ENCODE results near the gene CTSC. TPM values are rescaled to one million over a fixed set of nuclear protein-coding genes. Genes with fewer than 3 reads are reported as not detected.

CTSC gene
- total RNA-seq, 1 experiment from 2014 or later, result 269 TPM

GRCh38 chr11:88275636-88276035 is 61.9 kb downstream of the CTSC start:
- ATAC-seq, result no peak
- no peak for TF ChIP-seq ZNF281 (CRISPR knock-in tag; IDR thresholded peaks at IDR 0.05)
- TF ChIP-seq STAT6 (CRISPR knock-in tag; conservative IDR thresholded peaks at IDR 0.05; ENCODE audit: low read depth), result no peak
- no peak for TF ChIP-seq JAZF1 (CRISPR knock-in tag; IDR thresholded peaks at IDR 0.05)
- no peak for TF ChIP-seq CREM (CRISPR knock-in tag; IDR thresholded peaks at IDR 0.05)
- no peak for TF ChIP-seq MAX (CRISPR knock-in tag; IDR thresholded peaks at IDR 0.05)
- TF ChIP-seq TCF7 (CRISPR knock-in tag; IDR thresholded peaks at IDR 0.05; ENCODE audit: low read depth), result no peak
- no peaks in the 10 kb centered on the region for H3K4me1 Mint-ChIP-seq
- no peak overlapping the region for H3K4me3 Mint-ChIP-seq
- ChIA-PET CTCF (no interaction called here), POLR2A (no interaction called here)
- H3K27me3 Mint-ChIP-seq (ENCODE audit: low read depth), result no peaks in the 10 kb centered on the region
- peaks cover 4% of the 10 kb centered on the region for H3K9me3 Mint-ChIP-seq
- H3K36me3 Mint-ChIP-seq, result peaks cover 3% of the 10 kb centered on the region; the same call in 1 of the 2 replicates
- DNase-seq (ENCODE audit: low spot score), result no peak
- no peak overlapping the region for H3K27ac Mint-ChIP-seq

- POLR2A ChIA-PET, result no interaction called here
- H3K4me1 Mint-ChIP-seq, result no peaks in the 10 kb centered on the region
- H3K27me3 Mint-ChIP-seq (ENCODE audit: low read depth), result no peaks in the 10 kb centered on the region
- ATAC-seq (no peak), DNase-seq (ENCODE audit: low spot score) (no peak)
- H3K27ac Mint-ChIP-seq, result no peak overlapping the region
- no peak overlapping the region for H3K4me3 Mint-ChIP-seq
- CTCF ChIA-PET, result no interaction called here
- peaks cover 46% of the 10 kb centered on the region for H3K36me3 Mint-ChIP-seq
- H3K9me3 Mint-ChIP-seq, result peaks cover 23% of the 10 kb centered on the region
- TF ChIP-seq RORB (CRISPR knock-in tag; IDR thresholded peaks at IDR 0.05) (no peak), HMGA2 (CRISPR knock-in tag; IDR thresholded peaks at IDR 0.05) (no peak), ZBTB43 (CRISPR knock-in tag; IDR thresholded peaks at IDR 0.05) (no peak), AFF4 (CRISPR knock-in tag; IDR thresholded peaks at IDR 0.05; ENCODE audit: borderline replicate concordance) (no peak), PRDM15 (CRISPR knock-in tag; IDR thresholded peaks at IDR 0.05) (no peak), IRF1 (CRISPR knock-in tag; IDR thresholded peaks at IDR 0.05) (no peak), GABPB1 (CRISPR knock-in tag; IDR thresholded peaks at IDR 0.05) (no peak), ZNF121 (CRISPR knock-in tag; IDR thresholded peaks at IDR 0.05) (no peak), HMGXB4 (CRISPR knock-in tag; IDR thresholded peaks at IDR 0.05) (no peak), USF1 (CRISPR knock-in tag; IDR thresholded peaks at IDR 0.05) (no peak), ZNF232 (CRISPR knock-in tag; IDR thresholded peaks at IDR 0.05) (no peak)
These were observed 70.6 kb downstream of the CTSC start for GRCh38 chr11:88266919-88267318.
